H1 (cell line): ENCODE measurements around the gene CARM1.

Source experiments
- JUND ChIP-seq: IDR thresholded peaks from 2 replicates; pipeline ENCODE4 v1.6.1; 2011; ENCODE audit warnings: mild to moderate bottlenecking, improper control_type of control experiment, low read length
- POLR2AphosphoS5 ChIP-seq: IDR thresholded peaks from 2 replicates; pipeline ENCODE4 v1.6.1; 2011; ENCODE audit warnings: low read depth, low read length

GRCh38 chr19:10935371-10936059 lies 64.2 kb downstream of the CARM1 start:
- TF ChIP-seq JUND = no peak
- no peak for TF ChIP-seq POLR2AphosphoS5
